Kidney epithelial cell (primary cell): ENCODE measurements around the gene CRISP1. TPM values are rescaled to one million over a fixed set of nuclear protein-coding genes. Genes with fewer than 3 reads are reported as not detected.

Experiments
- DNase-seq: peaks from one replicate; pipeline ENCODE4 v3.0.0-alpha.2; 2010; ENCODE audit warnings: low read depth
- H3K27me3 ChIP-seq: 2 replicates; pipeline ENCODE4 v1.6.0; 2011; ENCODE audit warnings: low read length; ENCODE audit not compliant: control insufficient read depth, insufficient read depth
- H3K36me3 ChIP-seq: 2 replicates; pipeline ENCODE4 v1.5.1; 2011; ENCODE audit warnings: low read length; ENCODE audit not compliant: control insufficient read depth, insufficient read depth
- H3K4me3 ChIP-seq: 2 replicates; pipeline ENCODE4 v1.5.1; 2011; ENCODE audit warnings: low read depth, mild to moderate bottlenecking, control low read depth, low read length
- CTCF ChIP-seq: IDR thresholded peaks from 2 replicates; pipeline ENCODE4 v1.5.1; 2011; ENCODE audit warnings: mild to moderate bottlenecking, moderate library complexity, low read length, control low read depth, inconsistent platforms; ENCODE audit not compliant: insufficient read depth, poor library complexity, severe bottlenecking
- total RNA-seq: library from RNA; depleted of rRNA; stranded (reverse); fragments of >200 nt; gene quantifications from 2 replicates; pipeline ENCODE4 v1.2.3, GENCODE V29; 2015

CRISP1 gene
- total RNA-seq, 1 donor from 2014 or later: not detected

DNA sequence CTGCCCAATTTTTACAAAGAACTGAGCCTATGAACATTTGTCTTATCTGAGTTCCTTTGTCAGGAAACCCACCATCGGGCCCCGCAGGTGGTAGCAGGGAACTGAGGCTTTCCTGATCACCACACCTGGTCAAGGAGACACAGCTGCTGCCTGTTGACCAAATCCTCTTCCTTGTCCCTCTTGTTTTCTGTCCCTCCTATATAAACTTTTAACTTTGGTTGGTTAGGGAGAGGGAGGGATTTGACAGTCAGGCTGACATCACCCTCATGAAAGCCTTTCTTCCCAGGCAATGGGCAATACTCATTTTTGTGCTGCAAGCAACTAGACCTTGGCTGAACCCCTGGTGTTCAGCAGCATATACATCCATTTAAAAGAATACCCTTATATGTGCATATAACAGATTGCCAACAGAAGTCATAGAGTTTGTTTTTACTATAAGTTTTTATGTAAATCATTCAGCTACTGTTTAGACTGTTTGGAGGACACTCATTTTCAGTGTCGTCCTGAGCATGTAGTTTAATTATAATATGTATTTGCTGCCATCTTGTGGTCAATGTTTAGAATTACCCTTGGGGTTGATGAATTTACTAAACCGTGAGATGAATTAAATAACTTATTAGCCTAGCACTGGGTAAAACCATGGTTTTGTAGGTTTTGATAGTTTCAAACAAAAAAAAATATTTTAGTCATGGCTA, 17.0 kb downstream of the CRISP1 start:
- peak; percentile 32 for TF ChIP-seq CTCF
- DNase-seq: peak; percentile 9

GRCh38 chr6:49847673-49848072, 18.7 kb downstream of the CRISP1 start:
- H3K27me3 ChIP-seq: no peaks in the 10 kb centered on the region
- no peak overlapping the region for H3K4me3 ChIP-seq
- no peaks in the 10 kb centered on the region for H3K36me3 ChIP-seq
- no peak for TF ChIP-seq CTCF
- DNase-seq: no peak

More for the DNA sequence above, 17.0 kb downstream of the CRISP1 start:
- H3K27me3 ChIP-seq: no peaks in the 10 kb centered on the region
- H3K4me3 ChIP-seq: no peak overlapping the region
- no peaks in the 10 kb centered on the region for H3K36me3 ChIP-seq

DNA sequence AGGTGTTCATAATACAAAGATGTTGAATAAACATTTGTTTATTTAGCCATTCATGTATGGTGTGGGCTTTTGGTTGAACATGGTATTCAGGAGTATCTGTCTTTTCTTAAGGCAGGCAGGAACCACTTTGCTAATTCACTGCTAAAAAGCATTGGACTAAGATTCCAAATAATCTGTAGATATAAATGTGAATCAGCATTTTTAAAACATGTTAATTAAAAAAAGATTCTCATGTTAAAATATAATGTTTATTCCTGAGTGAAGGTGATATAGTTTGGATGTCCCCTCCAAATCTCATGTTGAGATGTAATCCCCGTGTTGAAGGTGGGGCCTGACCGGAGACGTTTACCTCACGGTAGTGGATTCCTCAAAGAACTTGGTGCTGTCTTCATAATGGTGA, 19.3 kb downstream of the CRISP1 start:
- Histone ChIP-seq H3K4me3 (no peak overlapping the region), H3K27me3 (no peaks in the 10 kb centered on the region), H3K36me3 (no peaks in the 10 kb centered on the region)
- TF ChIP-seq CTCF: no peak
- DNase-seq: no peak

DNA sequence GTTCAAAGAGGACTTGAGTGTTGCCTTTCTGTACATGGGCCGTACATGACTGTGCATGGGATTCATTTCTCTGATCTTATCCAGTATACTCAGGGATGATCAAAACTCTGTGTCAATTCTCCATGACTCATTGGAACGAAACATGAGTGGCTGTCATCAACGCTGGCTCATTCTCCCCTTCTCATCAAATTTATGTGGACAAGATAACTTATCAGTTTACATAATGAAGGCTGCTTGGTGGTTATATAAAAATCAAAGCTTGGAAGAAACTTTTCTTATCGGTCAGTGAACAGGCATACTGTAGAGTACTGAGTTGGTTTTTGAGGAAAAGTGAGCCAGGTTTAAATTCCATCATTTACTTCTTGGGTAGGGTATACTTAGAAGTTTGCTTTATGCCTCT, 24.9 kb downstream of the CRISP1 start:
- H3K36me3 ChIP-seq: no peaks in the 10 kb centered on the region
- no peak for DNase-seq
- no peaks in the 10 kb centered on the region for H3K27me3 ChIP-seq
- H3K4me3 ChIP-seq: no peak overlapping the region
- TF ChIP-seq CTCF: no peak

DNA sequence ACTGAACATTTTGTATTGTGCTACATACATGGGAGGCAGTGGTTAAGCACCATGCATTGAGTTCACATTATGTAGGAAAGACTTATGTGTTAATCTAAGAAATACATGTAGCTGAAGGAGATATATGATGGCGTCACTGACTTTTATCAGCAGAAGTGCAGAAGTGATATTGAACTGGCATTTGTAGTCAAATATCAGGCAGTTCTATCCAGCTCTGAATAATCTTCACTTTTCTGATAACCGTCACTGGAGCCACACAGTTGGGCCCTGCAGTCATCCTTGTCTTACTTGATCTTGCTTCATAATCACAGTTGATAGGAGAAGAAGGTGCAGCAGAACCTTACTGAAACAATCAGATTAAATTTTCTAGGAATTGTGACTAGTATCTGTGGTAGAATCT, 26.4 kb downstream of the CRISP1 start:
- no peaks in the 10 kb centered on the region for H3K36me3 ChIP-seq
- no peak for TF ChIP-seq CTCF
- H3K4me3 ChIP-seq: no peak overlapping the region
- H3K27me3 ChIP-seq: no peaks in the 10 kb centered on the region
- DNase-seq: no peak

DNA sequence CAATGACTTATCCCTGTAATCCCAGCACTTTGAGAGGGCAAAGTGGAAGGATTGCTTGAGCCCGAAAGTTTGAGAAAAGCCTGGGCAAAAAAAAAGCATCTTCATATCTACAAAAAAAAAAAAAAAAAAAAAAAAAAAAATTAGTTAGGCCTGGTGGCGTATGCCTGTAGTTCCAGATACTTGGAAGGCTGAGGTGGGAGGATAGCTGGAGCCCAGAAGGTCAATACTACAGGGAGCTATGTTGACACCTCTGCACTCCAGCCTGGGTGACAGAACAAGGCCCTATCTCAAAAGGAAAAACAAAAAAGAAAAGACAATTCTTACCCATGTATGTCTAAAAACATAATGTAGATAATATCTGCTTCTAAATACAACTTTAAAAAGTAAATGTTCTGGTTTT, 27.2 kb downstream of the CRISP1 start:
- no peak for DNase-seq
- H3K36me3 ChIP-seq: no peaks in the 10 kb centered on the region
- no peak for TF ChIP-seq CTCF
- no peak overlapping the region for H3K4me3 ChIP-seq
- H3K27me3 ChIP-seq: no peaks in the 10 kb centered on the region
